Fibroblast of mammary gland (primary cell): ENCODE measurements around the gene FAM222B.

ENCODE experiments used
- DNase-seq: peaks from one replicate; pipeline ENCODE4 v3.0.0-alpha.2; 2010; ENCODE audit warnings: low read depth
- H3K4me3 ChIP-seq: 2 replicates; pipeline ENCODE4 v1.5.1; 2011; ENCODE audit warnings: low read depth, mild to moderate bottlenecking, low read length, moderate library complexity; ENCODE audit not compliant: control insufficient read depth
- CTCF ChIP-seq: conservative IDR thresholded peaks from 2 replicates; pipeline ENCODE4 v1.5.1; 2011; ENCODE audit warnings: low read depth, low read length, inconsistent platforms; ENCODE audit not compliant: control insufficient read depth, insufficient read depth

Gene FAM222B

GRCh38 chr17:28871056-28871579 is 28.5 kb upstream of the FAM222B start:
- no peak for DNase-seq
- TF ChIP-seq CTCF, result no peak
- no peak overlapping the region for H3K4me3 ChIP-seq

GRCh38 chr17:28867276-28867675 is 24.7 kb upstream of the FAM222B start:
- H3K4me3 ChIP-seq, result no peak overlapping the region
- TF ChIP-seq CTCF, result no peak
- no peak for DNase-seq

GRCh38 chr17:28865946-28866752 is 23.6 kb upstream of the FAM222B start:
- TF ChIP-seq CTCF, result no peak
- no peak overlapping the region for H3K4me3 ChIP-seq
- DNase-seq, result no peak

- TF ChIP-seq CTCF, result no peak
- DNase-seq, result no peak
- no peak overlapping the region for H3K4me3 ChIP-seq
These were observed 22.6 kb upstream of the FAM222B start for GRCh38 chr17:28864991-28865849.

- no peak for TF ChIP-seq CTCF
- H3K4me3 ChIP-seq, result no peak overlapping the region
- no peak for DNase-seq
These were observed 21.4 kb upstream of the FAM222B start for GRCh38 chr17:28863953-28864352.

- no peak for TF ChIP-seq CTCF
- H3K4me3 ChIP-seq, result no peak overlapping the region
- no peak for DNase-seq
These were observed 20.0 kb upstream of the FAM222B start for GRCh38 chr17:28862561-28862960.
